Bone marrow (tissue), 2 donors: ENCODE results near the gene CYB5RL.
"Not testable (repeated sequence)": the region's sequence is repeated elsewhere in the genome, so short reads cannot be mapped to it uniquely, and the experiment has no call there.

ENCODE experiments used
- DNase-seq, 2 donors: peaks; one replicate each; lab custom pipeline; 2025; lab: John Stamatoyannopoulos, UW

The CYB5RL gene

GRCh38 chr1:54199765-54200518 is at the start of gene CYB5RL, which contains the start of gene MRPL37:
Gene CYB5RL (minus strand): TSS chr1:54200030. CDS start chr1:54195616, 4,414 bp downstream.
Gene MRPL37 (plus strand): TSS chr1:54200167. CDS start chr1:54200244, 77 bp downstream.
- peak; percentile 46 to 85 for DNase-seq

GRCh38 chr1:54248966-54249365 is 49.1 kb upstream of the CYB5RL start:
- DNase-seq, result no peak

DNA sequence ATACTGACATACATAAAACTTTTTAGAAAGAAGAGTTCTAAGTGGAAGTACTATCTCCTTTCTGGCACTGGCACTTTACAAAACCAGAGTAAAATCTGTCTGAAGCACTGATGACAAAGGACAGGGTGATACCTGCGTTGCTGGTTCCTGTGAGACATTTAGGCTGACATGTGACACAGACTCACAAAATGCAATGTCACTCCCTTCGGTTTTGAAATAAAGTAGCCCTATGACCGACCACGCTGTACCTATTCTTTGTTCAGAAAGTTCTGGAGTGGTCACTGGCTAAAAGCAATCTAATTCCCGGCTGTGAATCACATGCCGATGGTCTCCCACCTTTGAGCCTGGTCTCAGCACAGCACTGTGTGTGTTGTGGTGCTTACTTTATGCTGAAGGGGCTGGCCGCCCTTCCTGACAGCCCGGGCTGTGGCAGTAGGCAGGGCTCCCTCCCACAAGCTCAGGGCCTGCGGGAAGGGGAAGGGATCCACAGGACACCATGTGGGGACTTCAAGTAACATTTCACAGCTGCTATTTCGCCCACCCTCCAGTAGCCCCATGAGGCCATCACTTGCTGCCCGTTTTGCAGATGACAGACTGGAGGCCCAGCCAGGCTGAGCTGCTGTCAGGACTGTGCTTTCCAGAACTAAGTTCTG is 48.2 kb upstream of the CYB5RL start:
- no peak for DNase-seq

DNA sequence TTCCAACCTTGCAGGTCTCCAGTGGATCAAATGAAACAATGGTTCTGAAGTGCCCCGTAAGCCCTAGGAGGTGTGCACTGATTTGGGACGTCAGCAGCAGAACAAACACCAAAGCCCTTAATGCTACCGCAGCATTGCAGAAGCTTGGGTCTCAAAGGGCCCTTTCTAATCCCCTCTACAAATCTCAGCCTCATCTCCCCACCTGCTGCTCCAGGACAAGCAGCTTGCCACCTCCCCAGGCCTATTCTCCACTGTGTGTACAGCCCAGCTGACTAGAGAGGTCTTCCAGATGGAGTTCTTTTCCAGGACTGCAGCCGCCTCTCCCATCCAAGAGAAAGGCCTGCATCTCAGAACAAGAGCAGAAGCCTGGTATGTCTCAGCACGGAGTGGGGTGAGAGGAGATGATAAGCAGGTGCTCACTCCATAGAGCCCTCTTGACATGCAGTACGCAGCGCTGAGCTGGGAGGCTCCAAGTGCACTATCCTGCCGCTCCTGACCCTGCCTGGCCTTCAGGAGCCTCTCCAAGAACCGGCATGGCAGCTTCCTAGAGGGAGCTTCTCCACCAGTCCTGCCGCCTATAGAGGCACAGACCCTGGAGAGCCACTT is 46.4 kb upstream of the CYB5RL start:
- no peak for DNase-seq

DNA sequence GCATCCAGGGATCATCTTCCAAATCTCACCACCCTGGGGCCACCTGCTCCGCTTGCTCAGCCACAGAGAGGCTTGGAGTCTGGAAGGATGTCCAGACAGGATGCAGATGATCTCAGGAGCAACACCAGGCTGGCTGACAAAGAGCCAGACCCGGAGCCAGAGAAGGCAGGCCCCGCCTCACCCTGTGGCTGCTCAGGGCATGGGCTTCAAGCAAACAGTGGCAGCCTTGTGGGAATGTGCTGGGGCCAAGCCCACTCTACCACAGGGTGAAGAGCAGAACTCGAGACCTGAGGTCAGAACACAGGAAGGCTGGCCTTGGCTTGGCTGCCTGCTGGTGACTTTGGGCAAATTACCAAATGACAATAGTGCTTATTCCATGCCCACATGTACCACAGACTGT is 45.7 kb upstream of the CYB5RL start:
- DNase-seq, result no peak

DNA sequence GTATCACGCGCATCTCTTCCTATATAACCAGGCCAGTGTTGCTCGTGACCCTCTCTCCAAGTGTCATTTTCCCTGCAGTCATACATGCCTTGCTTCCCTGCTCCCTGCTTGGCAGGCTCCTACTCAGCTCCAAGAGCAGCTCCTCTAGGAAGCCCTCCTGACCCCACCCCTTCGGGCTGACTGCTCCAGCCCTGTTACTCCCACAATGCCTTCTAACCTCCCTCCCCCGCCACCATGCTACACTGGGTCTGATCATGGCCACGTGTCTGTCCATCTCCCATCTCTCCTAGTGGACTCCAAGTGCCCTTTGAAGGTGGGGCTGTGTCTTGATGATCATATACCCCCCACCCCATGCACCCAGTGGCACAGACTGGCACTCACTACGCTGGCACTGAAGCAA is 44.8 kb upstream of the CYB5RL start:
- DNase-seq, result no peak

- DNase-seq, result no peak
These were observed 43.2 kb upstream of the CYB5RL start for GRCh38 chr1:54243022-54243421.

- no peak for DNase-seq
These were observed 41.5 kb upstream of the CYB5RL start for GRCh38 chr1:54241364-54241763.

DNA sequence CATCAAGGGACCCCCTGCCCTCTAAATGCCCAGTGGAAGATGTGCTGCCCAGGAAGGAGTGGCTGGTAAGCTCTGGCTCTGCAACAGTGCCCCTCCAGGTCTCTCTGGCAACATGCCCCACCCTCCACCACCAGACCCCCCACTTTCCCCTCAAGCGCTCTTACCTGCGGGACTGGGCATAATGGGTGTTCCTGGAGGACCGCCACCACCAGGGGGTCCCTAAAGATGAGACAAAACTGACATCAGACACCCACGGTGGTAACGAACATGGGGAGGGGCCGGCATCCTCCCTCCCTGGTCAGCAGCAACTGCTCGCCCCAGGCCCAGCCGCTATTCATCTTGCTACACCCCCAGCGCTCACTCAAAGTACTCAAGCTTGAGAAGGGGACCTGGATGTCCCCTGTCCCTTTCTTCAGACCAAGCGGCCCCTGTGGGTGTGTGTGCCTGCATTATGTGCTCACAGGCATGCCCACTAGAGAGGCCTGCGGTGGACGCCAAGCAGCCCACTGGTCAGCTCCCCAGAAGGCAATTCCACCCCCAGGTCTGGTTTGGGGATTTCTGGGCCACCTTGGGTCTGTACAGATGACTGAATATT is 41.0 kb upstream of the CYB5RL start:
- no peak for DNase-seq

- DNase-seq, result no peak
These were observed 39.8 kb upstream of the CYB5RL start for GRCh38 chr1:54239631-54240031.

DNA sequence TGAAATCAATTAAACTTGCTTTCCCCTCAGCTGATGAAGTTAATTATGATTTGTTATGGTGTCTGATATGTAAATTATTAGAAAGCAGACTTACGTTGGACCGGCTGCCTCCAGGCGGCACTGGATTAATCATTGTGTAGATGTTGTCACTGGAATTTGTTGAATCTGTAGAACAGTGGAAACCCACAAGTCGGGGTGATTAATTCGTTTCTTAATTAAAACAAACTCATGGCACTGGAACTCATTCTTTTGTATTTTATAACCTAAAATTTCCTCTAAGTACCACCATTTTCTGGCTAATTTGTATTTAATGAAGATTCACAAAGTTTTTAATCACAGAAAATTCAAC is 39.2 kb upstream of the CYB5RL start:
- no peak for DNase-seq

DNA sequence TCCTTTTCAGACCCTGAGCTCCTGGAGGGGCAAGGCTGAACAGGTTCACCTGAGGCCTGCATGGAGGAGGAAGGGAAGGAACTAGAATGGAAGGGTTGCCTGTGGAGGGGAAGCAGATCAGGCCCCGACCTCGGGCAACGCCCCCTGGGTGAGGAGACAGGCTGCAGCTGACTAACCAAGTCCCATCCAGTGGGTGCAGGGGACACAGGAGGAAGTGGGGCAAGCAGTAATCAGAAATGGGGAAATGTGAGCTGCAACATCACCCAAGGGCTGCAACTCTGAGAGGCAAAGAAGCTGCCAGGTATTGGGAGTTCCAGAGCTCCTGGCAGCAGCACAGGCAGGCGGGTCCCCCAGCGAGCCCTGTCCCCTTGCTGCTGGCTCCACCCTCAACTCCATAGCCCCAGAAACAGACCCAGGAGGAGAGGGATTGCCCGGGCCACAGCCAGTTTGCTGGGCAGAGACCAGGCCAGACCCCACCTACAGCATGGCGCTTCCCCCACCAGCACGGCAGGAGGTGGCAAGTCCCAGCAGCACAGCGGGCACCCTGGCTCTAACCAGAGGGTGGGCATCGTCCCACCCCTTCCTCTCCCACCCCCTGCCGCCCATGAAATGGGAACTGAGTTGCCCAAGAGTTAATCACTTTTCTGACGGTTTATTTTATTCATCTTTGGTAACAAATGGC is 38.7 kb upstream of the CYB5RL start:
- peak in 1 of 2 donors; percentile 21 for DNase-seq

GRCh38 chr1:54237586-54237985 is 37.8 kb upstream of the CYB5RL start:
- DNase-seq, result no peak

DNA sequence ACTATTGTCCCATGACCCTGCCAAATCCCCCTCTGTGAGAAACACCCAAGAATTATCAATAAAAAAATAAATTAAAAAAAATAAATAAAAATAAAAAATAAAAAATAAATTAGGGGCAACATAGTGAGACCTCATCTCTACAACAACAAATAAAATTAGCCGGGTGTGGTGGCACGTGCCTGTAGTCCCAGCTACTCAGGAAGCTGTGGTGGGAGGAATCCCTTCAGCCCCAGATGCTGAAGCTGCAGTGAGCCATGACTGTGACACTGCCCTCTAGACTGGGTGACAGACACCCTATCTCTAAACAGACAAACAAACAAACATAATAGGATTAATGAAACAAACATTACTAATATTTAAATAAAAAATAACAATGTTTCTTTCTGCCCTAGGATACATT is 34.5 kb upstream of the CYB5RL start:
- no peak for DNase-seq

DNA sequence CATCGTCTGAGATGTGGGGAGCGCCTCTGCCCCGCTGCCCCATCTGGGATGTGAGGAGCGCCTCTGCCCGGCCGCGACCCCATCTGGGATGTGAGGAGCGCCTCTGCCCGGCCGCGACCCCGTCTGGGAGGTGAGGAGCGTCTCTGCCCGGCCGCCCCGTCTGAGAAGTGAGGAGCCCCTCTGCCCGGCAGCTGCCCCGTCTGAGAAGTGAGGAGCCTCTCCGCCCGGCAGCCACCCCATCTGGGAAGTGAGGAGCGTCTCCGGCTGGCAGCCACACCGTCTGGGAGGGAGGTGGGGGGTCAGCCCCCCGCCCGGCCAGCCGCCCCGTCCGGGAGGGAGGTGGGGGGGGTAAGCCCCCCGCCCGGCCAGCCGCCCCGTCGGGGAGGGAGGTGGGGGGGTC is 33.4 kb upstream of the CYB5RL start:
- not testable (repeated sequence) for DNase-seq

- peak in 1 of 2 donors; percentile 17 for DNase-seq
These were observed 30.9 kb upstream of the CYB5RL start for GRCh38 chr1:54230507-54231339.

GRCh38 chr1:54229281-54229891 is 29.6 kb upstream of the CYB5RL start:
- DNase-seq, result no peak

GRCh38 chr1:54228638-54229079 is 28.8 kb upstream of the CYB5RL start:
- no peak for DNase-seq

DNA sequence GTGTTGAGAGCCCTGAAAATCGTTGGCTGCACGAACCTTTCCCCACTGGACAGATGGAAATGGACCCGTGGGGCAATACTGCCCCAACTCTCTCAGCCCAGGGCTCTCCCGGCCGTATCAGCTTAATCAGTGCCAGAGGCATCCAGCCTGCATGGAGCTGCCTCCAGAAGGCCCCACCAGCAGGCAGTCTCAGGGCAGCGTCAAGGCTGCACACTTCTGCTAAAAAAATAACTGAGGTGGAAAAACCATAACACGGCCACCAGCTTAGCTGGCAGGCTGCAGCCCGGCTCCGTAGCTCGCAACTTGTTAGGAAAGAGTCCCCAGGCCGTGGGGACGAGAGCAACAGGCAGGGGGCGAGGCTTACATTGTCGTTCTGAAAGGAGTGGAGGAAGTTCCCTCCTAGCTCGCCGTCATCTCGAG is 28.1 kb upstream of the CYB5RL start:
- no peak for DNase-seq

DNA sequence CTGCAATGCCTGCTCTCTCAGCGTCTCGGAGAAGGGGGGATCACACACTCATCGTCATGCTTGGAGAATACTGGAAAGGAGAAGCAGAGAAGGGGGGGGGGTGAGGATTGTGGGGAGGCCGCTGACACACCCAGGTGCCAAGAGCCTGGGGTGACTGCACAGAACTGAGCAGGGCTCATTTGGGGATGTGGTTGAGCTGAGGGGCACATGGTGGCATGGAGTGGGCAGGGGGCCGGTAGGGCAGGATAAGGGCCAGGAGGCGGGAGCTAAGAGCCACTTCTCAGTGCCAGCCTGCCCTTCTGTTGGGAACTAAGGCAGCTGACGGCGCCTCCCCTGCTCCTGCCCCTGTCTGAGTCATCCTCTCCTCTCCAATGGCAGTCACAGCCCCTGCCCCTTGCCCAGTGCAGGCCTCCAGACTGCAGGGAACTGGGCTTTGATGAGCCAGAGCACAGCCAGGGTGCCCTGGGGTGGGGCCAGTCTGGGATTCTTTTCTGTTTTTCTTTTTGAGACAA is 27.3 kb upstream of the CYB5RL start:
- peak in 1 of 2 donors; percentile 37 for DNase-seq
